Stimulated activated CD8-positive, alpha-beta memory T cell treated with anti-CD3 and anti-CD28 coated beads, Interleukin-15, amount 100 ng/mL, for 1 hour (primary cell): ENCODE measurements around the gene NPFFR1.
A peak's percentile ranks its signal among the peaks of the same experiment; 100 is the strongest.
"Not testable (repeated sequence)": the region's sequence is repeated elsewhere in the genome, so short reads cannot be mapped to it uniquely, and the experiment has no call there.

Experiments used
- DNase-seq: peaks from one replicate; pipeline ENCODE4 v3.0.0-alpha.2; 2020; ENCODE audit warnings: low read depth

NPFFR1 gene

DNA sequence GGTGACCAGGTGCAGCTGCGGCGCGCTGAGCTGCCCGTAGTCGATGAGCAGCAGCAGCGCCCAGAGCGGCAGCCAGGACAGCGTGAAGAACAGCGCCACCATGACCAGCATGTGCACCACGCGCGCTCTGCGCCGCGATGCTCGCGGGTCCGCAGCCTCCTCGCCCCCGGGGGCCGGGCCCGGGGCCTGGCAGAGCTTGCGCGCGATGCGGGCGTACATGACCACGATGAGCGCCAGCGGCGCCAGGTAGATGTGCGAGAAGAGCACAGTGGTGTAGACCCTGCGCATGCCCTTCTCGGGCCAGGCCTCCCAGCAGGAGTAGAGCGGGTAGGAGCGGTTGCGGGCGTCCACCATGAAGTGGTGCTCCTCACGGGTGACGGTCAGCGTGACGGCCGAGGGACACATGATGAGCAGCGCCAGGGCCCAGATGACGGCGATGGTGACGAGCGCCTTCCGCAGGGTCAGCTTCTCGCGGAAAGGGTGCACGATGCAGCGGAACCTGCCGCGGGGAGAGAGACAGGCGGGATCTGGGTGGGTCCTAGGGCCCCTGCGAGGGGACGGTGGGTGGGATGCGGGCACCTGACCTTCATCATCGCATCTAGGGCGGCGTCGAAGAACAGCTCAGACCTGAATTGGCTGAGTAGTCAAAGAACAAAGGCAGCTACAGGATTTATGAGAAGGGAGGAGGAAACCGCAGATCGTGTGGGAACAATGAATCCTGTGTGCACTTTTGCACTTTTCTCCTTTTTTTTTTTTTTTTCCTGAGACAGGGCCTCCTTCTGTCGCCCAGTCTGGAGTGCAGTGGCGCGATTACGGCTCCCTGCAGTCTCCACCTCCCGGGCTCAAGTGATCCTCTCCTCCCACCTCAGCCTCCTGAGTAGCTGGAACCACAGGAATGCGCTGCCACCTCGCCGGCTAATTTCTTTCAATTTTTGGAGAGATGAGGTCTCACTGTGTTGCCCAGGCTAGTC is 28.2 kb downstream of the NPFFR1 start:
- DNase-seq: no peak

DNA sequence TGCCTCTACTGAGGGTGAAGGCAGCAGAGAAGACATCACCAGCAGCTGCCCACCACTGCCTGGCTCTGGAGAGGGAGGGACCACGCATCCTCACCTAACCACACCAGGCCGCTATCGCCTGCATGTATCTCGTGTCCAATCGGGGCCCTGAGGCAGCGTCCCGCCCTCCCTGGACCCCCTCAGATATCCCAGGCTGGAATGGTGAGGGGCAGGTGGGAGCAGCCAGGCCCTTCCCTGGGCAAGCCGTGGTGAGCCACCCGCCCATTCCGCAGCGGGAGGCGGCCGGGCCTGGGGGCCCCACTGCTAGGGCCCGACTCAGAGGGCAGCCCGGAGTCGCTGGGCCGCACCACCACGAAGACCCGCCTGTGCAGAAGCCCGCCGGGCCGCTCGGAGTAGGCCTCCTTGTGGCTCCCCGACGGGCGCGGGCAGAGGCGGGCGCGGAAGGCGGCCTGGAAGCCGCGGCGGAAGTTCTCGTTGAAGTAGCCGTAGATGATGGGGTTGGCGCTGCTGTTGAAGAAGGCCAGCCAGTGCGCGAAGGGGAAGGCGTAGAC is 29.0 kb downstream of the NPFFR1 start:
- DNase-seq: no peak

DNA sequence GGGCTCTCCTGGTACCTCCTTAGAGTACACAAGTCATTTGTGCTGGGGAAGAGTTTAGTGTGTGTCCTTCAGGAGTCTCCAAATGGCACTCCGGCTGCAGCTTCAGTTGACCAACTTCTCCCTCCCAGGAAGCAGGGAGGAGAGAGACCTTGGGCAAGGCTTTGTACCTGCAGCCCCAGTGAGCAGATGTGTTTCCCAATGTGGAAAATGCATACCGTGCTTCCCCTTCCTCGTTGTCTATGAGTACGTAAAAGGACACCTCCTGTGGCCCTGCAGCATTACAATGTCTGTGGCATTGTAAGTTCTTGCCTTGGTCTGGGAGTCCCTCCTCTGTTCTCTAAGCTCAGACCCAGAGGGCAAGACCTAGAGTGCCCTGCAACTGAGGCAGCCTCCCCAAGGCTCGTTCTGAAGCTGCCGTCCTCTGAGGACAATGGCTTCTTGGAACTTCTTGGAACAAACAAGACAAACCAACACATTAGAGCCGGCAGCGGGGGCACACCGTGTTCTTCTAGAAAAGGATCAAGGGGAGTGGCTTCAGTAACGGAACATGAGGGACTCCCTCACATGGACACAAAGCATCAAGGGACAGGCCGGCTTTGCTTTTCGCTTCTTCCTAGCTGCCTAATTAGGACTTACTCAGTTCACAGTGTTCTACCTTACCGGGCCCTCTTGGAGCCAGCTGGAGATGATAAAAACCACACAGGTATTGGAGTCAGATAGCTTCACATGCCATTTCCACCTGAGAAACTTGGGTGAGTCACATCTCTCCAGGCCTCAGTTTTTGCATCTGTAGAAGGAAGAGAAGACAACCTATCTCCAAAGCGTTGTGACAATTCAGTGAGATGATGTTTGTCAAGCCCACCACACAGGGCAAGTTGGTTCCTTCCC is 29.7 kb downstream of the NPFFR1 start:
- DNase-seq: no peak

DNA sequence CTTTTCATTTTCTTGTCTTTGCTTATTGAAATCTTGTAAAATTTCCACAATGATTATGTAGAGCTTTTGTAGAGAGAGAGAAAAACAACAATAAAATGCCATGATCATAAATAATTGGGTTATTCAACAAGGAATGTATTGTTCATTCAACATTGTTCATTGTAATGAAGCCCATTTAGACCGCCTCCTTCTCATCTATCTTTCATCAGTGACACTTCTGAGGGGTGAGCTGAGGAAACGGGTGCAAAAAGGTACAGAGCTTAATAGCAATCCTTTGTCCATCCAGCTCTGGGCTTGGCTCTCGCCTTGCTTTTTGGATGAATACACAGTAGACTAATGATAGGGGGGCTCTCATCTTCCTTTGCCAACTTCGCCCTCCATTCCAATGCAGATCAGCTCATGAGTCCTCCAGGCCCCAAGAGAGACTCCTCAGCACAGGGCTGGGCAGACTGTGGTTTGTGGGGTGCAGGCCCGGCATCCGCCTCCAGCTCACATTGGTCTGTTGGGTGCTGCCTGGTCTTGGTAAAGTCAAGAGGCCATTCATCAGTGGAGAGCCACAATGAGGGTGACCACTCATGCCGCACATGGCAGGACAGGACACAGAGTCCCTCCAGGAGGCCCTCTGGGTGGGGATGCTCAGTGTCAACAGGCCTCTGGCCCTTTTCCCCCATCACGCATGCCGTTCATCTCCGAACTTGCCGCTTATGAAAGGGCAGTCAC is 32.7 kb downstream of the NPFFR1 start:
- no peak for DNase-seq

DNA sequence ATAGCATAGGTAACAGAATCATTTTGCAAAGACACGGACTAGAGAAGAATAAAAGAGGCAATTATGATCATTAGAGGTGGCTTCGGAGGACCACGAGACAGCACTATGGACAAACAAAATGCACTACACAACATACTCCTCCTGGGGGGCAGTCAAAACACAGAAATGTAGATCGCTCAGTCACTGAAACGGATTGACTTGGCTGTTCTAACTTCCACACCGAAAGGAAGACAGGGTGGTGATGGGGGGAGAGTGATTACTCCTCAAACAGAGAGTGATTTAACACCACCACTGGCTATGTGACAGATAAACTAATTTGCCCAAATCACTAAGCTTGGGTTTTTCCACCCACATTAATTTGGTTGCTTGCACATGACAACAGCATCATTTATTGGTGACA is 36.4 kb downstream of the NPFFR1 start:
- DNase-seq: no peak

DNA sequence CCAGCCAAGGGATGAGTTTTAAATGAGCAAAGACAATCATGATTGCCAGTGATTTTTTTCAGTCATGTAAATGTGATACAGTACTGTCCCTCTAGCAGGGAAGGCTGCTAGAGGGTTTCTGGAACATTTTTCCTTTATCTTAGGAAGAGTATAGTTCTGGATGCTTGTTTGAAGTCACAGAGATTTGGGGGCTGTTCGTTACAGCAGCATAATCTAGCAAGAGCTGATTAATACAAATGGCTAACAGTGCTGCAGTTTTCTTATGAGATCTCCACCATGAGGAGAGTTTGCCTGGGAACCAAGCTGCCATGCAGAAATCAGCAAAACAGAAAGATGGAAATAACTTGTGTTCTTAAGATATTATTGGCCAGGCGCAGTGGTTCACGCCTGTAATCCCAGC is 42.7 kb downstream of the NPFFR1 start:
- DNase-seq: no peak

DNA sequence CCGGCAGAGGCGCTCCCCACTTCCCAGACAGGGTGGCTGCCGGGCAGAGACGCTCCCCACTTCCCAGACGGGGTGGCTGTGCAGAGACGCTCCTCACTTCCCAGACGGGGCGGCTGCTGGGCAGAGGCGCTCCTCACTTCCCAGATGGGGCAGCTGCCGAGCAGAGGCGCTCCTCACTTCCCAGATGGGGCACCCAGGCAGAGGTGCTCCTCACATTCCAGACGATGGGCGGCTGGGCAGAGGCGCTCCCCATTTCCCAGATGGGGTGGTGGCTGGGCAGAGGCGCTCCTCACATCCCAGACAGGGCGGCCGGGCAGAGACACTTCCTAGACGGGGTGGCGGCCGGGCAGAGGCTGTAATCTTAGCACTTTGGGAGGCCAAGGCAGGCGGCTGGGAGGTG is 43.8 kb downstream of the NPFFR1 start:
- not testable (repeated sequence) for DNase-seq

DNA sequence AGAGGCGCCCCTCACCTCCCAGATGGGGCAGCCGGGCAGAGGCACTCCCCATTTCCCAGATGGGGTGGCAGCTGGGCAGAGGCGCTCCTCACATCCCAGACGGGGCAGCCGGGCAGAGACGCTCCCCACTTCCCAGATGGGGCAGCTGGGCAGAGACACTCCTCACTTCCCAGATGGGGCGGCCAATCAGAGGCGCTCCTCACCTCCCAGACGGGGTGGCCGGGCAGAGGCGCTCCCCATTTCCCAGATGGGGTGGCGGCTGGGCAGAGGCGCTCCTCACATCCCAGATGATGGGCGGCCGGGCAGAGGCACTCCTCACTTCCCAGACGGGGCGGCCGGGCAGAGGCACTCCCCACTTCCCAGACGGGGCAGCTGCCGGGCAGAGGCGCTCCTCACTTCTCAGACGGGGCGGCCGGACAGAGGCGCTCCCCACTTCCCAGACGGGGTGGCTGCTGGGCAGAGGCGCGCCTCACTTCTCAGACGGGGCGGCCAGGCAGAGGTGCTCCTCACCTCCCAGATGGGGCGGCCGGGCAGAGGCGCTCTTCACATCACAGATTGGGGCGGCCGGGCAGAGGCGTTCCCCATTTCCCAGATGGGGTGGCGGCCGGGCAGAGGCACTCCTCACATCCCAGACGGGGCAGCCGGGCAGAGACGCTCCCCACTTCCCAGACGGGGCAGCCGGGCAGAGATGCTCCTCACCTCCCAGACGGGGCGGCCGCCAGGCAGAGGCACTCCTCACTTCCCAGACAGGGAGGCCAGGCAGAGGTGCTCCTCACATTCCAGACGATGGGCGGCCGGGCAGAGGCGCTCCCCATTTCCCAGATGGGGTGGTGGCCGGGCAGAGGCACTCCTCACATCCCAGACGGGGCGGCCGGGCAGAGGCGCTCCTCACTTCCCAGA is 44.5 kb downstream of the NPFFR1 start:
- DNase-seq: not testable (repeated sequence)

DNA sequence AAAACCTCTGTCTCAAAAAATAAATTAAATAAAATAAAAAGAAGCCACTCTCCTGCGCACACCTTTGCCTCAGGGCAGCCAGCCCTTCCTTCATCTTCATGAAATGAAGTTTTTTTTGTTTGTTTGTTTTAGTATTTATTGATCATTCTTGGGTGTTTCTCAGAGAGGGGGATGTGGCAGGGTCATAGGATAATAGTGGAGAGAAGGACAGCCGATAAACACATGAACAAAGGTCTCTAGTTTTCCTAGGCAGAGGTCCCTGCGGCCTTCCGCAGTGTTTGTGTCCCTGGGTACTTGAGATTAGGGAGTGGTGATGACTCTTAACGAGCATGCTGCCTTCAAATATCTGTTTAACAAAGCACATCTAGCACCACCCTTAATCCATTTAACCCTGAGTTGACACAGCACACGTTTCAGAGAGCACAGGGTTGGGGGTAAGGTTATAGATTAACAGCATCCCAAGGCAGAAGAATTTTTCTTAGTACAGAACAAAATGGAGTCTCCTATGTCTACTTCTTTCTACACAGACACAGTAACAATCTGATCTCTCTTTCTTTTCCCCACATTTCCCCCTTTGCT is 45.8 kb downstream of the NPFFR1 start:
- not testable (repeated sequence) for DNase-seq

DNA sequence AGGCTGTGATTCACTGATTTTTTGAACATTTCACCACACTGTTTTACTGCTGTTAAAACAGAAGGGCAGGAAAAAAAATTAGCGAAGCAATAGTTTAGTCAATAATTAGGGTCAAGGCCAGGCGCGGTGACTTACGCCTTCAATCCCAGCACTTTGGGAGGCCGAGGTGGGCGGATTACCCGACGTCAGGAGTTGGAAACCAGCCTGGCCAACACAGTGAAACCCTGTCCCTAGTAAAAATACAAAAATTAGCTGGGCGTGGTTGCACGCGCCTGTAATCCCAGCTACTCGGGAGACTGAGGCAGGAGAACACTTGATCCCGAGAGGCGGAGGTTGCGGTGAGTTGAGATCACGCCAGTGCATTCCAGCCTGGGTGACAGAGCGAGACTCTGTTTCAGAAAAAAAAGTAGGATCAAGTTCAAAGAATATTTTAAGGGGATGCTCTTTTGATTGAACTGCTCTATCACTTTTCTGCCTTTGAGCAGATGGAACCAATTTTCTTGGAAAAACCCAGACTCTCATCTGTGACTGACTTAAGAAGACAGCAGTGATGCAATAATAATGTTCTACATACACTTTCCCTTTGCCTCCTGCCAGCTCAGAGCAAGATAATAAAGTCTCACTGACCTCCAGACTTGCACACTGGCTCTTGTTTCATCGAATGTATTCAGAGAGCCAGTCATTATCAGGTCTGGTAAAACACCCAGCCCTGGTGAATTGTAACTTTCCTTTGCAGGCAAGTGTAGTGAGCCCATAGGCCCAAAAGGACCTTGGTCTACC is 48.9 kb downstream of the NPFFR1 start:
- DNase-seq: no peak

DNA sequence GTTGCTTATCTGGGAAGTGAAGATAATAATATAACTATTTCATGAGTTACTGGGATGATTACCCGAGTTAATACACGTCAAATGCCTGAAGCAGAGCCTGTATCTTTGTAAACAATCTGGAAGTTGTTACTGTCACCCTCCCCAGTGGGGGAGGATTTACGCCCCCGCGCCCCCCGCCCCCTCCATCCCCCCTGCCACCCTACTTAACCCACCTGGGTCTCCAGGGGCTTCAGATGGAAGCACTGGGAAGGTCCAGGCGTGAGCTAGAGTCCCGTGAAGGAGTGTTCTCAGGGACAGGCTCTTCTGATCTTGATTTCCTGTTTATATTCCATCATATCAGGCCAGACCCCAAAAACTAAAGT is 49.9 kb downstream of the NPFFR1 start:
- DNase-seq: no peak

DNA sequence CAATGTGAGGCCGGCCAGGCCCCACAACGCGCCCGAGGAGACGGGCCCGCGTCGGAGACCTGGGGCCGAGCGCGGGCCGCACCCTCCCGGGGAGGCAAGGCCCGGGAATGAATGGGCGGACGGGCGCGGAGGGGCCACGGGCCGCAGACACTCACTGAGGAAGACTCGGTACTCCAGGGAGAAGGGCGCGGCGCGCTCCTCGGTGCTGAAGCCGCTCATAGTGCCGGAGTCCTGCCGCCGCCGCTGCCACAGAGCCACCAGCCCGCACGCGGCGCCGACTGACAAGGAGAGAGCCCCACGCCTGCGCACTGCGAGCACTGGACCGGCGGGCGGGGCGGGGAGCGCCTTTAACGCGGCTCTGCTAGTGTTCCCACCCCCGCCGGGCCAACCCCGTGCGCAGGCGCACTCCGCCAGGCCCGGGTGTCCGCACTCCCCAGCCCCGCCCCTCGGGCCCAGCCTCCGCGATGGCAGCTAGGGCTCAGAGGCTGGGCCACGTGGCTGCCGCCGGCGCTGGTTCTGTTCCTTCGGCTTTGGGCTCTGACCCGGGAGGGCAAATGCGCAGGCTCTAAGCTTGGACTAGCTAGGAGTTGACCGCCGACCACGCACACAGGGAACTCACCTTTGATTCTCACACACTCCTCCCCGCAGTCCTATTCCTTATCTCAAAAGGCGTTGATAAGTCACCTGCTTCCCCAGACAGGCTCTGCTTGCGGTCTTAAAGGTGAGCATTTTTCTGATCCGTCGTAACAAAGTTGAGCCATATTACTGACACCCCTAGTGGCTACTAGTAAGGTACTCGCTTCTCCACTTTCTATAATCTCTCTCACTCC is 50.5 kb downstream of the NPFFR1 start, which contains the start of gene PPA1:
PPA1 (minus strand) TSS at position 321 of the 830 bp plus-strand sequence; CDS start at position 219, 102 bp downstream.
- peak; percentile 98 for DNase-seq

DNA sequence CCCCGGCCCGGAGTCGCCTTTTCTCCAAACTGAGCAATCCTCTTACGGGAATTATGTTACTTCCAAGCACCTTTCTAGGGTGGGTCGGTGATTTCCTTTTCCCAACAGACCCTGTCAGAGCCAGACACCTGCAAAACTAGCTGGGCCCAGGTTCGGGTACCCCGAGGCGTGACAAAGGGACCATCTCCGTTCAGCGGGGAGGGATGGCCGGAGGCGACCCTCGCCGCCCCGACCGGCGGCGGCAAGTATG is 51.0 kb downstream of the NPFFR1 start:
- no peak for DNase-seq

DNA sequence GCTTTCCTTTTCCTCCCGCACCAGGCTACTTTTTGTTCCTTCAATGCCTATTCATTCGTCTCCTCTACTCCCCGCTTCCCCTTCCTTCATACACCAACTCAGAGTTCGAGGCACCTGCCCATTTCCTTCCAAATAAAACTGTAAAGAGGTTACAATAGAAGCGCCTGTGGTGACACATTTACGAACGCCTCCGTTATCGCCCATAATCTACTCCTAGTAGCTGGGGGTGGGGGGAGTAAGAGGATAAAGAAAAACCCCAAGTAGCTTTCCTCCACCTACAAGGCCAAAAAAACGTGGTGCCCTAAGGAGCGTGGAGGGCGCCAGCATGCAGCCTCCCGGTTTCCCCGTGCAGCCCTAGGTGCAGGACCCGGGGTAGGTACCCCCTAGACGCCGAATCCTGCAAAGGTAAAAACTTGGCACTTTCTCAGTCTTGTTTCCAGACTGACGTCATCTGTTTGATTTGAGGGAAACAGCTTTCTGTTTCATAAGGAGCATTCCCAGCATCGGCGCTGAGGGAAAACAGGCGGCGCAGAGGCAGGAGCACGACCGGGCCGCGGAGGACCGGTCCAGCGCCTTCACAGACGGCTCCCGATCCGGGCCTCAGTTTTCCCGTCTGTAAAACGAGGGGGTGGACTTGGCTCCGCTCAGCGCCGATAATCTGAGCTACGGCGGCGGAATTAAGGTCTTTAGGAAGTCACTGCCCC is 51.5 kb downstream of the NPFFR1 start:
- no peak for DNase-seq

DNA sequence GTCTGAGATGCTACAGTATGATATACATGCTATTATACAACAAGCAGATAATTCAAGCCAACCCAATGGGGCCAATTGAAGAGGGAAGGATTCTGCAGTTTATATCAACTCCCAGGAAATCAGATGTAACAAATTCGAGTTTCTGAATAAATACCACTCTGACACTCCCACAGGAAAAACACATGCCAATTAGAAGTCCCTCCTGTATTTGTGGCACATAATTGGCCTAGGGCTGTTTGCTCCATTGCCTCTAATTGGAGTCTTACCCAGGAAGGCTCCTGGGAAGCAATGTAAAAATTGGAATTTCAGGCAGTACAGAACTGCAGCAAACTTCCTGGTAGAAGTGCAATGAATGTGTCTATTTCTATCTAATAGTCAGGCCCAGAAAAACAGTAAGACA is 55.3 kb downstream of the NPFFR1 start:
- no peak for DNase-seq

DNA sequence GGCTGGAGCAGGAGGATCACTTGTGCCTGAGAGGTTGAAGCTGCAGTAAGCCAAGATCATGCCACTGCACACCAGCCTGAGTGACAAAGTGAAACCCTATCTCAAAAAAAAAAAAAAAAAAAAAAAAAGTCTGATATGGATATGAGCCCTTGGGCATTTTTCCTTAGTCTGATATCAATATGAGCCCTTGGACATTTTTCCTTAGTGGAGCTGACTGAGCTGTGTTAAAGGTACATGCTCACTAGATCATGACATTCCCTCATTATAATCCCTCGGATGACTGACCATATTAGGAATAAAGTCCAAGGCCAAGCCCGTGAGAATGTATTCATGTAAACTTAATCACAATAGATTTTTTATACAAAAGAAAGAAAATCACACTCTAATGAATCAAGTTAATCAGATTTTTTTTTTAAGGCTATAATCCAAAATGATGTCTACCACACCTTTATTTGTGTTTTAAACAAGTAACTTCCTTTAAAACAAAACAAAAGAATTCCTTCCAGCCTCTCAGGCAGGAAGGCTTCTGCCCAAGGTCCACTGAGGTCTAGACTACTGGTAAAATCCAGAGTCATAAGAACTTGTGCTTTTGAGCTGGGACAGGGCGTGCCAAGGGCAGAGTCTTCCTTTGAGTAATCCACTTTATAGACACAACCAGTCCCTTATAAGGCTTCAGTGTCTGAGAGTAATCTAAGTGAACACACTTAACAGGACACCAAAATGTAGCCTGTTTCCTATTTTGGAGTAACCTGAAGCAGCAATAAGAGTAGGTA is 56.1 kb downstream of the NPFFR1 start:
- no peak for DNase-seq

DNA sequence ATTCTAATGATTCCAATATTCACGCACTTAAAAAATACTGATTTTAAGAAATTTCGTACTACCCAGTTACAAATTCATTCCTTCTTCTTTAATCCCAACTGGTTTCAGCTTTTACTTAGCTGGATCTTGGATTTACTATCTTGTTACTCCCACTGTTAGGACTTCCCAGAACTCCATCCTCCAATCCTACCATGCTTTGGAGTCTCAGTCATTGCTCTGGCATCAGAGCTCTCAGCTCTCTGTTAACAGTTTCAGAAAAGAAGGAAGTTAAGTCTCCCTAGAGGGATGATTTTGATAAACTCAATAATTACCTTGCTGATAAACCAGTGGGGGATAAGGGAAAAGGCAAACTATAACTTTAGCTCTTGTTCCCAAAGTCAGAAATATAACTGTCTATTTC is 60.1 kb downstream of the NPFFR1 start:
- no peak for DNase-seq
